ENCODE data around the gene SLC6A2.

DNA sequence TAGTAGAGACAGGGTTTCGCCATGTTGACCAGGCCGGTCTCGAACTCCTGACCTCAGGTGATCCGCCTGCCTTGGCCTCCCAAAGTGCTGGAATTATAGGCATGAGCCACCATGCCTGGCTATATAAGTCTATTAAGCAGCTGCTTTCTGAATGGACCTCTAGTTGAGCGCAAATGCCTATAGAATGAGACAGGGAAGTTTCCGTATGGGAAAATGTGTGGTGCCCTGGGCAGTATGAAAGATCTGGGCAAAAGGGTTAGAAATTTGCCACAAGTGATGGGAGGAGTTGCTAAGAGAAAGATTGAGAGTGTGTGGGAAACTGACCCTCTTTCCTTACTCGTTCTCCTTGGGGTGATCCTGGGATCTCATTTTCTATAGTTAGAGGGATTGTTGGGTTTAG lies 26.3 kb downstream of the SLC6A2 start:
- TF ChIP-seq, protein P1, sequence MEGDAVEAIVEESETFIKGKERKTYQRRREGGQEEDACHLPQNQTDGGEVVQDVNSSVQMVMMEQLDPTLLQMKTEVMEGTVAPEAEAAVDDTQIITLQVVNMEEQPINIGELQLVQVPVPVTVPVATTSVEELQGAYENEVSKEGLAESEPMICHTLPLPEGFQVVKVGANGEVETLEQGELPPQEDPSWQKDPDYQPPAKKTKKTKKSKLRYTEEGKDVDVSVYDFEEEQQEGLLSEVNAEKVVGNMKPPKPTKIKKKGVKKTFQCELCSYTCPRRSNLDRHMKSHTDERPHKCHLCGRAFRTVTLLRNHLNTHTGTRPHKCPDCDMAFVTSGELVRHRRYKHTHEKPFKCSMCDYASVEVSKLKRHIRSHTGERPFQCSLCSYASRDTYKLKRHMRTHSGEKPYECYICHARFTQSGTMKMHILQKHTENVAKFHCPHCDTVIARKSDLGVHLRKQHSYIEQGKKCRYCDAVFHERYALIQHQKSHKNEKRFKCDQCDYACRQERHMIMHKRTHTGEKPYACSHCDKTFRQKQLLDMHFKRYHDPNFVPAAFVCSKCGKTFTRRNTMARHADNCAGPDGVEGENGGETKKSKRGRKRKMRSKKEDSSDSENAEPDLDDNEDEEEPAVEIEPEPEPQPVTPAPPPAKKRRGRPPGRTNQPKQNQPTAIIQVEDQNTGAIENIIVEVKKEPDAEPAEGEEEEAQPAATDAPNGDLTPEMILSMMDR (IDR thresholded peaks at IDR 0.05) = no peak
- no peak for TF ChIP-seq POLR2A (IDR thresholded peaks at IDR 0.05)

All from thyroid gland (tissue), 4 donors.